Measurements from ENCODE around the gene CDT1.

CDT1 gene

GRCh38 chr16:88798772-88799455 lies 4.7 kb upstream of the CDT1 start:
- no peak for TF ChIP-seq ZNF274 (IDR thresholded peaks at IDR 0.05; ENCODE audit: low read depth, low read length)
- no peak overlapping the region for H3K4me3 ChIP-seq (ENCODE audit: low read length)

DNA sequence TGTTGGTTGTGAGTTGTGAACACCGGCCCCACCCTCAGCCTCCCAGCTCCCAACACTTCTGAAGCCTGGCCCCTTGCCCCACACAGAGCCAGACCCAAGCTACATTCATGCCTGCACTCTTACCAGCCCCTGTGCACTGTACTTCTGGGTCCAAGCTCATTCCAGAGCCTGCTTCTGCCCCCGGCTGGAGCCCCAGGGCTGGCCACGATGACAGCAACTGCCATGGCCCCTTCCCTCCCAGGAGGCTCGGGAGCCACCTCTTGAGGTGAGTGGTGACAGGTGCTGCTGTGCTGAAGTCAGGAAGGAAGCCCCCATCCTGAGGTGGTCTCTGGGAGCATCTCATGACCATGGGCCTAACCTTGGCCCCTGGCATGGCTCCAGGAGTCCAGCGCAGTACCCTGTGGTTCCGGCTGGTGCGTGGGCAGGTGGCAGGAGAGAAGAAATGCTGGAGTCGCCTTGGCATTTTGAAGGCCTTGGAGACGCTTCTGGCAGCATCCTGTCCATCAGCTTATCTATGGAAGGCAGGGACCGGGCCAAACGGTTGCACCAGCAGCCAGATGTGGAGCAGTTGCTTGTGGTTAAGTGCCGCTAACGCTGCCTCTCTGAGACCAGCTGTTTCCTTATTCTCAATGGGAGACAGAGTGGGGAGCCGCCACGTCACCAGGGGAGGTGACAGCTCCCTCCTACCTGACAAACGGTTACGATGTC lies 3.9 kb upstream of the CDT1 start:
- TF ChIP-seq ZNF274 (IDR thresholded peaks at IDR 0.05; ENCODE audit: low read depth, low read length) = no peak
- H3K4me3 ChIP-seq (ENCODE audit: low read length) = no peak overlapping the region

- H3K4me3 ChIP-seq (ENCODE audit: low read length) = no peak overlapping the region
- no peak for TF ChIP-seq ZNF274 (IDR thresholded peaks at IDR 0.05; ENCODE audit: low read depth, low read length)
Measured at GRCh38 chr16:88800277-88800592, 3.4 kb upstream of the CDT1 start.

DNA sequence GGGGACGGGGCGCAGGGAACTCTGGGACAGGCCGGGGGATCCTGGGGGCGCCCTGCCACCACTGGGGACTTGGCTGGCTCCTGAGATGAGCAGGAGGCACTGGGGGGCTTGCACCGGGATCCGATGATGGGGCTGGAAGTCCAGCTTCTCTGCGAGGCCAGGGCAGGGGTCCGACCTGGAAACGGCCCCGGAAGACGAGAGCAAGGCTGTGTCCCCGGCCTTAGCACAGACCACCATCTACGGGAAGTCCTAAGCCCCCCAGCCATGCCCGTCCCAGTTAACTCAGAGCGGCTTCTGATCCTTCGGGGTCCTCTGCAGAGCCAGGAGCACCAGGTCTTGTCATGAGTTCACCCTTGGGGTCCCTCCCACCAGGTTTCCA lies 573 bp downstream of the CDT1 start:
- peak overlapping the region; percentile 66 for H3K4me3 ChIP-seq (ENCODE audit: low read length)
- no peak for TF ChIP-seq ZNF274 (IDR thresholded peaks at IDR 0.05; ENCODE audit: low read depth, low read length)

DNA sequence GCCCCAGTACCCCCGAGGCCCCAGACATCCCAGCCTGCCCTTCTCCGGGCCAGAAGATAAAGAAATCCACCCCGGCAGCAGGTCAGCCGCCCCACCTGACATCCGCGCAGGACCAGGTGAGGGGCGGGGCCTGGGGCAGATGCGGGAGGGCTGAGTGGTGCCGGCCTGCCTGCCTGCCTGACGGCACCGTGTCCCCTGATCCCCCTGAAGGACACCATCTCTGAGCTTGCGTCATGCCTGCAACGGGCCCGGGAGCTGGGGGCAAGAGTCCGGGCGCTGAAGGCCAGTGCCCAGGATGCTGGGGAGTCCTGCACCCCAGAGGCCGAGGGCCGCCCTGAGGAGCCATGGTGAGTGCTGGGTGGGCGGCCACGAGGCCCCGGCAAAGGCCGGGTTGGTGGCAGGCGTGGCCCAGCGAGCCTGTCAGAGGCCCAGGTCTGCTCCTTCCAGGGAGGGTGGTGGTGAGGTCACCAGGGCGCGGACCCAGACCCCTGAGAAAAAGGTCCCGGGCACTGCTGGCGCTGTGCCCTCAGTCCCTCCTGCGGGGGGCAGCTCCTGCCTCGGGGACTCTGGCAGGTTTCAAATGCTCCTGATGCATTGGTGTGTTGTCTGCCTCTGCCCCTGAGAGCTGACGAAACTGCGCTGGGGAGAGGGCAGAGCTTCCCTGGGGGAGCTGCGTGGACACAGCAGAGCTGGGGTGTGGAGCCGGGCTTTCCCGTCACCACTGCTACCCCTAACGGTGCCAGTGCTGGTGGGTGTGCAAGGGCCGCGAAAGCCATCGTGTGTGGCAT lies 1.2 kb downstream of the CDT1 start:
- H3K4me3 ChIP-seq (ENCODE audit: low read length) = peak overlapping the region; percentile 66
- no peak for TF ChIP-seq ZNF274 (IDR thresholded peaks at IDR 0.05; ENCODE audit: low read depth, low read length)

DNA sequence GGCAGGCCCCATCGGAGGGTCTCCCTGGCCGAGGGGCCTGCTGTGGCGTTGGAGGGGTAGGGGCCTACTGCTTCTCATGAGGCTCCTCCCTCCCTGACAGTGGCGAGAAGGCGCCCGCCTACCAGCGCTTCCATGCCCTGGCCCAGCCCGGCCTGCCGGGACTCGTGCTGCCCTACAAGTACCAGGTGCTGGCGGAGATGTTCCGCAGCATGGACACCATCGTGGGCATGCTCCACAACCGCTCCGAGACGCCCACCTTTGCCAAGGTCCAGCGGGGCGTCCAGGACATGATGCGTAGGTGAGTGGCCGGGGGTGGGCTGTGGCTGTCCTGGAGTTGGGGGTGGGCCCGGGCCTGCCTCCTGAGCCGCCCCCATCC lies 1.7 kb downstream of the CDT1 start:
- peak overlapping the region; percentile 66; the same call in 1 of the 2 replicates for H3K4me3 ChIP-seq (ENCODE audit: low read length)
- TF ChIP-seq ZNF274 (IDR thresholded peaks at IDR 0.05; ENCODE audit: low read depth, low read length) = no peak

GRCh38 chr16:88805887-88806393 lies 2.4 kb downstream of the CDT1 start:
- no peak overlapping the region for H3K4me3 ChIP-seq (ENCODE audit: low read length)
- no peak for TF ChIP-seq ZNF274 (IDR thresholded peaks at IDR 0.05; ENCODE audit: low read depth, low read length)

GRCh38 chr16:88806491-88807111 lies 3.0 kb downstream of the CDT1 start:
- TF ChIP-seq ZNF274 (IDR thresholded peaks at IDR 0.05; ENCODE audit: low read depth, low read length) = no peak
- no peak overlapping the region for H3K4me3 ChIP-seq (ENCODE audit: low read length)

- no peak overlapping the region for H3K4me3 ChIP-seq (ENCODE audit: low read length)
- TF ChIP-seq ZNF274 (IDR thresholded peaks at IDR 0.05; ENCODE audit: low read depth, low read length) = no peak
Measured at GRCh38 chr16:88807142-88807625, 3.6 kb downstream of the CDT1 start.

DNA sequence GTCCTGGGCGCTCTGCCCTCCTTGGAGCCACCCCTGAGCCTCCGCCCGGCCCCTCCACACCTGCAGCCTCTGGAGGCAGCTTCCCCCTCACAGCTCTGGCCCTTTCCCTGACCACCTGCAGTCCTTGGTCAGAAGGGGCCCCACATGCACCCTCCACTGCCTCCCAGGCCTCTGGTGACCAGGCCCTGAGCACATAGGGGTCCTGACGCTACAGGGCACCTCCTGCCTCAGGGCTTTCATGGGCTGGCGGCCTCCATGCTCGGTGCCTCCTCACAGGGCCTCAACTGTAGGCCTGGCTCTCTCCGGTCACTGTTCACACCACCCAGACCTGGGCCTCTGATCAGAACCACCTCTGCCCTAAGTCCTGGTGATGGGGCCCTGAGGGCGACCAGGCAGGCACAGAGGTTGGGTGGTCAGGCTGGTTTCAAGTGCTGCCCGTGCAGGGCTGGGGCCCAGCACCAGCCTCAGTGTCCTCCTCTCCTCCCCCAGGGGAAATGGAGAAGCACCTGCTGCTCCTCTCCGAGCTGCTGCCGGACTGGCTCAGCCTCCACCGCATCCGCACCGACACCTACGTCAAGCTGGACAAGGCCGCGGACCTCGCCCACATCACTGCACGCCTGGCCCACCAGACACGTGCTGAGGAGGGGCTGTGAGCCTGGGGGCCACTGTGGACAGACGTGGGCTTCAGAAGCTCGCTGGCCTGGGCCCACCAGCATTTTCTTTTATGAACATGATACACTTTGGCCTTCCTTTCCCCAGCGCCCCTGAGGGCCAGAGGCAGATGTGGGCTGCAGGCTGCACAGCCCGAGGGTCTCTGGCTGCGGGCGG lies 4.3 kb downstream of the CDT1 start:
- H3K4me3 ChIP-seq (ENCODE audit: low read length) = no peak overlapping the region
- no peak for TF ChIP-seq ZNF274 (IDR thresholded peaks at IDR 0.05; ENCODE audit: low read depth, low read length)

- no peak for TF ChIP-seq ZNF274 (IDR thresholded peaks at IDR 0.05; ENCODE audit: low read depth, low read length)
- no peak overlapping the region for H3K4me3 ChIP-seq (ENCODE audit: low read length)
Measured at GRCh38 chr16:88809068-88809675, 5.6 kb downstream of the CDT1 start.

DNA sequence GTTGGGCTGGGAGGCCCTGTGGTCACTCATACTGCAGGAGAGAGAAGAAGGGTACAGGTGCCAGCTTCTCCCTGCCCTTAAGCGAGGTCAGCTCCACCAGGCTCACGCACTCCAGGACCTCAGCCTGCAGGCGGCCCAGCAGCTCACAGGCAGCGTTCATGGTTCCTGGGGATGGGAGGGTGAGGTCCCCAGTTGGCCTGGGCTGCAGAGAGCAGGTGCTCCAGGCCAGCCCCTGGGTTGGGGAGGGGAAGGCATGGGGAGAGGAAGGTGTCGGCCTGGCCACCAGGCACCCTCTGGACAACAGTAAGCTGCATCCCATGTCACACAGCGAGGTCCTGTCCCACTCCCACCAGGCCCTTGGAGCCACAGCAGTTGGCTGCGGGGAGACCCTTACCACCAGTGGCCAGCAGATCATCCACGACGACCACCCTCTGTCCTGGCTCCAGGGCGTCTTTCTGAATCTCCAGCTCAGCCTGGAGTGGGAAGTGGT lies 6.1 kb downstream of the CDT1 start:
- no peak for TF ChIP-seq ZNF274 (IDR thresholded peaks at IDR 0.05; ENCODE audit: low read depth, low read length)
- H3K4me3 ChIP-seq (ENCODE audit: low read length) = no peak overlapping the region; the same call in 1 of the 2 replicates

Measured in GM08714 (cell line).